Activated CD4-positive, CD25-positive, alpha-beta regulatory T cell treated with anti-CD3 and anti-CD28 coated beads, Interleukin-2, amount 50 U/mL, for 24 hours (primary cell): ENCODE measurements around the gene IL5.
"Not testable (repeated sequence)": the region's sequence is repeated elsewhere in the genome, so short reads cannot be mapped to it uniquely, and the experiment has no call there.

Source experiments
- ATAC-seq, 2 donors: fragments of 150-1000 bp; cut with Tn5 transposase; one replicate each; pipeline ENCODE4 v1.10.0; 2021; ENCODE audit warnings: mild to moderate bottlenecking in 1 of 2, moderate library complexity in 1 of 2

The IL5 gene

DNA sequence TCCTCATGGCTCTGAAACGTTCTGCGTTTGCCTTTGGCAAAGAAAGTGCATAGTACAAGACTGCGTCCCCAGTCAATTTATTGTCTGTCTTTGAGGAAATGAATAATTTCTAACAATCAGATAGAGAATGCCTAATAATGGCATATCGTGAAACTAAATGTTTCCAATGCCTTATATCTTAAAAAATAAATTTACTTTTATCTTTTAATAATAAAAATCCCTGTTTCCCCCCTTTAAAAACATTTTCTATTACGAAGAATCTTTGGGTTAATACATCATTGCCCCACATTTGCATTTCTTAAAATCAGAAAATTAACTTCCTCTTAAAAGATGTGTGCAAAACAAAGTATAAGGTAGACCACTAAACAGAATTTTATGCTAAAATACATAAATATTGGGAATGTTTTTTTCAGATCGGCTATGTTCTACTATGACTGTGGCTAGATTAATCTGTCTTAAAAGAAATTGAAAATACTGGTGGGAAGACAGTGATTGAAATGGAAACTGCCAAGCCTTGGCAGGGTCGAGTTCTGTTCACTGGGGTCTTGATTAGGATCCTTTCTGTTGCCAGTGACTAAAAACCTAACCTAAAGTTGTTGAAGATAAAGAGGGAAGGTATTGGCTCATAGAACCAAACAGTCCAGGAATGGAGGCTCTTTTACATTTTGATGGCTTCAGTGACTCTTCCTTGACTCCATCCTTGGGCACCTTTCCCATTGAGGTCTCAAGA lies at the start of gene IL5:
Gene IL5 (minus strand): TSS at position 51 of the 730 bp plus-strand sequence. CDS start 44 bp downstream, at position 7.
- ATAC-seq = no peak

DNA sequence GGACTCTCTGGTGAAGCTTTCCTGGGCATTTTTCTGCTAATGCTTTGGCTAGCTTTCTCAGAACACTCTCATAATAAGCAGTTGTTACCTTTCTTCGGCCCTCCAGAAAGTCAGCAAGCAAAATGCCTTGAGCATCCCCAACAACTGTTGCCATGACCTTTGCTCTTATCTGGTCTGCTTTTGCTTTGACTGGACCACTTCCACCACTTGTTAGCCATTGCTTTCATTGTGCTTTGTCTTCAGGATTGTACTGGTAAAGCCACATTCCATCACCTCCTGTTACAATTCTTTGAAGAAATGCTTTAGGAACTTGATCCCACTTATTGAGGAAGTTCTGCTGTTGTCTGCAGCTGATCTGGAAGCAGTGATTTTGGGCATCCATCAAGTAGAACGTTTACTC lies 49.2 kb upstream of the IL5 start:
- ATAC-seq = no peak

DNA sequence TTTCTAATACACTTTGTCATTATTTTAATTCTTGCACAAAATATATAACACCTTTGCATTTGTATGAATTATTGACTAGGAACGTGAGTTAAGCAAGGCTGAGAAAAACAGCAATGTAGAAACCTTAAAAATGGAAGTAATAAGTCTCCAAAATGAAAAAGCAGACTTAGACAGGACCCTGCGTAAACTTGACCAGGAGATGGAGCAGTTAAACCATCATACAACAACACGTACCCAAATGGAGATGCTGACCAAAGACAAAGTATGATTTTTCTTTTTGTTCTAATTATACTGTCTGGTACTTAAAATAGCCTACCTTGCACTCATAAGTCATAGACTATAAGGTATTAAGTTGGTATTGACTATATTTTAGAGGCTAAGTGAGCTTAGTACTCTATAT lies 47.8 kb upstream of the IL5 start:
- ATAC-seq = no peak

DNA sequence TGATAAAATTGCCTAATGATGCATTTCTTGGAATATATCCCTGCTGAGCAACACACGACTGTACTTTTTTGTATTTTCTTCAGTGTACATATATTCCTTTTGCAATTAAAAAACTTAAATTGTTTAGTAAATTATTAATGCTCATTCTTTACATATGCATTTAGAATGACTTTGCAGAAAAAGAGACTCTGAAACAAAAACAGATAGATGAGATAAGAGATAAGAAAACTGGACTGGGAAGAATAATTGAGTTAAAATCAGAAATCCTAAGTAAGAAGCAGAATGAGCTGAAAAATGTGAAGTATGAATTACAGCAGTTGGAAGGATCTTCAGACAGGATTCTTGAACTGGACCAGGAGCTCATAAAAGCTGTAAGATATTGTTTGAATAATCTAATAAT lies 46.1 kb upstream of the IL5 start:
- no peak for ATAC-seq

DNA sequence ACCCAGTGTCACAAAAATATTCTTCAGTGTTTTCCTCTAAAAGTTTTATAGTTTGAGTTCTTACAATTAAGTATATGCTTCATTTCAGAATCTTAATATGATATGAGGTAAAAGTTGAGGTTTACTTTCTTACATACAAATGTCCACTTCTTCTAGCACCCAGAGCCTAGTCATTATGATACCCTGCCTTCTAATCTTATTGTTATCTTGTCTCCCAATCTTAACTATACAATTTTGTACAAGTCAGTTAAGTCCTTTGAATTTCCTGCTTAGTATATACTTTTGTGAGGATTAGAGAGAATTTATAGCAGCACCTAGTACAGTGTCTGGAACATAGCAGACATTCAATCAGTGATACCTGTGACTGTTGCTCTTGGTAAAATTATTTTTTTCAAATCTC lies 42.7 kb upstream of the IL5 start:
- ATAC-seq = no peak

DNA sequence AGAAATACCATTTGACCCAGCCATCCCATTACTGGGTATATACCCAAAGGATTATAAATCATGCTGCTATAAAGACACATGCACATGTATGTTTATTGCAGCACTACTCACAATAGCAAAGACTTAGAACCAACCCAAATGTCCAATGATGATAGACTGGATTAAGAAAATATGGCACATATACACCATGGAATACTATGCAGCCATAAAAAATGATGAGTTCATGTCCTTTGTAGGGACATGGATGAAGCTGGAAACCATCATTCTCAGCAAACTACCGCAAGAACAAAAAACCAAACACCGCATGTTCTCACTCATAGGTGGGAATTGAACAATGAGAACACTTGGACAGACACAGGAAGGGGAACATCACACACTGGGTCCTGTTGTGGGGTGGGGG lies 41.2 kb upstream of the IL5 start:
- ATAC-seq = not testable (repeated sequence)

DNA sequence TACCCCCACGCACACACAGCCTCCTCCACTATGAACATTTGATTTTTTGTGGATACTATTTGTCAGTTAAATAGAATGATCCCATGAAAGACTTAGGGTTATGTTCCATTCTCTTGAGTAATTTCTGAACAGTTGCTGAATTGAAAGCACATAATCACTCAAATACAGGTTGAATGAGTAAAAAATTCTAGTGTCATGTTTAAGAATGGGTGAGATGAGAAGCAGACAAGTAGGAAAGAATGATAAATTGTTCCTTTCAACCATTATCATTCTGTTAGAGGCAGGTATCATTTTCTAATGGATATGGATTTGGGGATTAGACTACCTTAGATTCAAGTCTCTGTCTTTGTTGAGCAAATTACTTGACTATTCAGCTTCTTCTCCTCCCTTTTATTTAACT lies 32.8 kb upstream of the IL5 start:
- peak in 1 of 2 donors; percentile 20 for ATAC-seq

DNA sequence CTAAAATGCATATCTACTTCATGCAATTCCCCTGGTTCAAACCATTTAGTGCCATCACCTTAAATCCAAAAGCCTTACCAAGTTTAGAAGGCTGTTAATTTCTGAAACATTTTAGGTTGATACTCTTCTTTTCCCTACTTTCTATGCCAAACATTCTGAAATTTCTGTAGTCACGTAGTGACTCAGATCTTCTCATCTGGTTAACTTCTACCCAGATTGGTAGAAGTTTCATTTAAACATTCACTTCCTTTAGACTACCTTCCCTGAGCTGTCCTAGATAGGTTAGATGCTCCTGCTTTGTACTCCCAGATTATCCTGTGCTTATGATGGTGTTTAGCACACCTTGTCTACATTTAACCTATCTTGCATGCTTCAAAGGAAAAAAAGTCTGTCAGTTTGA lies 23.3 kb upstream of the IL5 start:
- ATAC-seq = no peak

DNA sequence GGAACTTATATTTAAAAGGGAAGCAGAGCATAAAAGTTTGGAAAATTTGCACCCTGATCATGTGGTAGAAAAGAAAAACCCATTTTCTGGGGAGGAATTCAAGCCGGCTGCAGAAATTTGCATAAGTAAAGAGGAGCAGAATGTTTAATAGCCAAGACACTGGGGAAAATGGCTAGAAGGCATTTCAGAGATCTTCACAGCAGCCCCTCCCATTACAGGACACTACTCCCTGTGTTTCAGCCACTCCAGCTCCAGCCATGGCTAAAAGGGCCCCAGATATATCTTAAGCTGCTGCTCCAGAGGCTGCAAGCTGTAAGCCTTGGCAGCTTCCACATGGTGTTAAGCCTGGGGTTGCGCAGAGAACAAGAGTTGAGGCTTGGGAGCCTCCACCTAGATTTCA lies 21.2 kb upstream of the IL5 start:
- not testable (repeated sequence) for ATAC-seq

DNA sequence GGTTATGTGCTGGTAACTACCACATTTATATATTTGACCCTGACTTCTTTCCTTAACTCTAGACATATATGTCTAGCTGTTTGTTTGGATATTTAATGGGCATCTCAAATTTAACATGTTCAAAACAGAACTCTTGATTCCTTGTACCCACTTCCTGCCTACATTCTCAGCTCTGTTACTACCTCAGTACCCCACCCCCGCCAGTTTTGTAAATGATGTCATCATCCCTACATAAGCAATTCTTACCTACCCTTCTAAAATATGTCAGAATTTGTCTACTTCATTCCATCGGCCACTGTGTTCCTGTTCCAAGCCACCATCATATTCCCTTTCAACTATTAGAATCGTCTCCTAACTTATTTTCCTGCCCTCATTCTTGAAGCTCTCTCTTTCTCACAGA lies 18.3 kb upstream of the IL5 start:
- no peak for ATAC-seq

DNA sequence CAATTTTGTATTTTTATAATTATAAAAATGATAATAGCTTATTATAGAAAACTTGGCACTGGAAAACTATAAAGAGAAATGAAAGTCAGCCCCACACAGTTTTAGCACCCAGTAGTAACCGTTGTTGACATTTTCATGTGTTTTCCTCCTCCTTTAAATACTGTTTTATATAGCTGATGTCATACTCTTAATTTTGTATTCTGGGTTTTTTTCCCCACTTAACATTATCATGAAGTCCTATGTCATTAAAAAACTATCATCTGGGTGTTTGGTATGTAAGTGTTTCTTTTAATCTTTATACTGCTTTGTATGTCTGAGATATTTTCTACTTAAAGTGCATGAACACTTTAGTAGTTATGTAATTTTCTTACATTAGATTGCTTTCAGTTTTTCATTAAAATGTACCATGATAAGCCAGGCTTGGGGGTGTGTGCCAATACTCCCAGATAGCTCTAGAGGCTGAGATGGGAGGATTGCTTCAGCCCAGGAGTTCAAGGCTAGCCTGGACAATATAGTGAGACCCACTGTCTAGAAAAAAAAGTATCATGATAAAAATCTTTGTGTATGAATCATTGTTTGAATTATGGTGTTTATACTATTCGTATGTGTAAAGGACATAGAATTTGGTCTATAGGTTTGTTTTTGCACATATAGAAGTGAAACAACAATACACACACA lies 16.2 kb upstream of the IL5 start:
- ATAC-seq = no peak

DNA sequence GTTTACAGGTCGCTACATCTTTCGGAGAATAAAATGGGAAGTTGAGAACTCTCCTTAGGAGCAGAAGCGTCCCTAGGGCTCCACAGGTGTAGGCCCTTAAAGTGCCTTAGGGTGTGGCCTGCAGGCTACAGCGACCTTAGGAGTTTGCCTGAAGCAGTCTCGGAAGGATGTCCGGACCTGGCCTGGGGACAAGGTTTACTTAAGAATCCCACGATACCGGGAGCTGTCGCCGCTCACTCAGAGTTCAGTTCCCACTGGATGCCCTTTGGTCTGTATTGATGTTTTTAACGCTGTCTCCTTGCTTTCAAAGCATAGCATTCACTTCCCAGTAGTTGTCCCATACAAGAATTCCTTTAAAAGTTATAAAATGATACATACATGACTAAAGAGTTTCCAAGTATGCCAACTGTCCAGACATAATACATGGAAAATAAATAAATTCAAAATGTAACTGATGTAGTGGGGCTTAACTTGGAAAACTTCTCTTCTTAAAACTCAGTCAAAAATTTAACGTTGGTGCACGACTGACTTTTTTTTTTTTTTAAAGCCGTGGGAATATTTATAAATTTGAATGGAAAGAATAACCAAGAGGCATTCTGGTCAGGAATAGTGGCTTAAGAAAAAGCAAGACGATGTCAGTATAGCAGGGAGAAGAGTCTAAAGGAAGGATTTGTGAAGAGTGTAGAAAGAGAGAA lies 14.3 kb upstream of the IL5 start:
- ATAC-seq = peak; percentile 24 to 45

DNA sequence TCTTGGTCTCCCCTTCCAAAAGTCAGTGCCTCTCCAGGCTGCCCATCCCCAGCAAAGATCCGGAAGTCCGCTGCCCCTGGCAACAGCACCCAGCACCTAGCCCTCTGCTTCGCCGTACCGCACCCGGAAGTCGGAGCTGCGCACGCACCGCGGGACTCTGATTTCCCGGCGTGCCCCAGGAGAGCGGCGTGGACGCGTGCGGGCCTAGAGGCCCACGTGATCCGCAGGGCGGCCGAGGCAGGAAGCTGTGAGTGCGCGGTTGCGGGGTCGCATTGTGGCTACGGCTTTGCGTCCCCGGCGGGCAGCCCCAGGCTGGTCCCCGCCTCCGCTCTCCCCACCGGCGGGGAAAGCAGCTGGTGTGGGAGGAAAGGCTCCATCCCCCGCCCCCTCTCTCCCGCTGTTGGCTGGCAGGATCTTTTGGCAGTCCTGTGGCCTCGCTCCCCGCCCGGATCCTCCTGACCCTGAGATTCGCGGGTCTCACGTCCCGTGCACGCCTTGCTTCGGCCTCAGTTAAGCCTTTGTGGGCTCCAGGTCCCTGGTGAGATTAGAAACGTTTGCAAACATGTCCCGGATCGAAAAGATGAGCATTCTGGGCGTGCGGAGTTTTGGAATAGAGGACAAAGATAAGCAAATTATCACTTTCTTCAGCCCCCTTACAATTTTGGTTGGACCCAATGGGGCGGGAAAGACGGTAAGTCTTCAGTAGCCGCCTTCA lies 13.6 kb upstream of the IL5 start, which contains the start of gene RAD50:
Gene RAD50 (plus strand): TSS at position 215 of the 715 bp plus-strand sequence. CDS start 348 bp downstream, at position 563.
- ATAC-seq = peak; percentile 99

DNA sequence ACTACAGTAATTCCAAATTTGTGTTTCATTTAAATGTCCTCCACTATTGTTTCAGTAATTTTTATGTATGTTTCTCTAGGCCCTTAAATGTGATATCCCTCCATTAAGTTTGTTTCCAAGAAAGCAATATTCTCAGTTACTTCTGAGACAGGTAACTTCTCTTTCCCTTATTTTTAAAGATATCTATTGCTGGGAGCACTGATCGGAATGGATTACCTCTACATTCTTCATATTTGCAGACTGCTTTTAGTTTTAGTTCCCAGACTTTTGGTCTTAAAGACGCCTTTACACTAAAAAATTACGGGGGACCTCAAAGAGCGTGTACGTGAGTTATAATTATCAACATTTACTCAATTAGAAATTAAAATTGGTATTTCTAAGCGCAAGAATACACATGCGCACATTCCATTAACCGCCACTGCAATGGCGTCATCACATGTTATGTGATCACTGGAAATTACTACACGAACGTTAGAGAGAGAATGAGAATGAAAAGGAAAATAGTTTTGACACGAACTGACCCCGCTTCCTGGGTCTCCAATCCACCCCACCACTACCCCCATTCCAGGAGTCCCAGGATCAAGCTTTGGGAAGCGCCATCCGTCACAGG lies 12.9 kb upstream of the IL5 start:
- peak in 1 of 2 donors; percentile 2 for ATAC-seq

DNA sequence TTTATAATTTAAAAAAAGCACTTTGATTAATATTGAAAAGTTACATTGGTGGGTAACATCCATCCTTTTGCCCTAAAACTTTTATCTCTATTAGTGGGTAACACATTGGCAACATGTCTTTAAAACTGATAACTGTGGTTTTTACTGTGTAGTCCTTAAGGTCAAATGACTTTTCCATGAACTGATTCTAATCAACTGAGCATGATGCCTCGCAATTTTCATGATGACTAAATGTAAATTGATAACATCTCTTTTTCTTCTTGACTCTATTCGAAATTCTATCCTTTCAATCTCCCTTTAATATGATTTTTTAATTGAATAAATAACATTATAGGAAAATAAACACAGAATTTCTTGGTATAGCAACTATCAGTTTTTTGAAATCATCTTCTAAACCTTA lies 6.3 kb upstream of the IL5 start:
- no peak for ATAC-seq

DNA sequence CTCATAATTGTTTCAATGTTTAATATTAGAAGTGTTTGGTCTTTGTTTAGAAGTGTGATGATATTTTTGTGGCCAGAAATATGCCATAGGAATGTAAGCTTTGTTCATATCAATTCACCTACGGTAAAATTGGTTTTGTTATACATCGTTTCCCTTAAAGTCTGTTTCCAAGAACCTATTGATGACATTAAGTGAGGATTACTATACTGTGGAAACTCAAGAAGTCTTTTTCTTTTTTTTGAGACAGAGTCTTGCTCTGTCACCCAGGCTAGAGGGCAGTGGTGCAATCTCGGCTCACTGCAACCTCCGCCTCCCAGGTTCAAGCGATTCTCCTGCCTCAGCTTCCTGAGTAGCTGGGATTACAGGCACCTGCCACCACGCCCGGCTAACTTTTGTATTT lies 5.5 kb upstream of the IL5 start:
- not testable (repeated sequence) for ATAC-seq

DNA sequence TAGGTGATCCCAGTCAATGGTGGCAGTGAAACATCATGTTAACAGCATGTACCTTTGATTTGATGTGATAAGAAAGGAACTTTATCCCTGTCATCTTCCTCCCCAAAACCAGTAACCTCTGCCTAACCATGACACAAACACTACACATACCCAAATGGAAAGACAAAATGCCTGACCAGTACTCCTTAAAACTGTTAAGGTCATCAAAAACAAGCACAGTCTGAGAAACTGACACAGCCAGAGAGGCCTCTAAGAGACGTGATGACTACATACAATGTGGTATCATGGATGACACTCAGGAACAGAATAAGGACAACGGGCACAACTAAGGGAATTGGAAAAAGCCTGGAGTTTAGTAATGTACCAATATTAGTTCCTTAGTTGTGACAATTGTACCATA lies 3.9 kb upstream of the IL5 start:
- no peak for ATAC-seq

DNA sequence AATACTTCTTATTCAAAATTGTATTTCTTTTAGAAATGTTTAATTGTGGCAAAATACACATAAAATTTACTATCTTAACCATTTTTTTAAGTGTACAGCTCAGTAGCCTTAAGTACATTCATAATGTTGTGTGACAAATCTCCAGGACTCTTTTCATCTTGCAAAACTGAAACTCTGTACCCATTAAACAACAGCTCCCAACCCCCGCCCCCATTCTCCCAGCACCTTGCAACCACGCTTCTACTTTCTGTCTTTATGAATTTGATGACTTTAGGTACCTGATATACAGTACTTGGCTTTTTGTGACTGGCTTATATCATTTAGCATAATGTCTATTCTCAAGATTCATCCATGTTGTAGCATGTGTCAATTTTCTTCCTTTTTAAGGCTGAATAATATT lies 2.8 kb upstream of the IL5 start:
- ATAC-seq = peak; percentile 21 to 55

DNA sequence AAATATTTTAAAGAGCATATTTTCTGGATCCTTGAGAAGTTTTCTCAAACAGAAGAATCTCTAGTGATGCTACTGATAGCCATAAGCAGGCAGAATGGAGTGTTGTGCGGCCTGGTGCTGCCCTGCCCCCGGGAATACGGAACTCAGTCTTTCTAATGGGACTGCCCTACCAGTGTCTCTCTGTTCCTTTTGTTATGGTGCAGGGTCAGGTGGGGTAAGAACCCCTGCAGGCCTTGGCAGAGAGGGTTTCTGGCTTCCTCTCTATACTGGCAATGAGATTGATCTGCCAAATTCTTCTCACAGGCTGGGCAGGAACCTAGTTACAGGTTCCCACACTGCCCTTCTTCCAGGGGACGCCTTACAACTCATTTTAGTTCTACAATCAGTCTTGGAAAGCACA lies 2.6 kb downstream of the IL5 start:
- ATAC-seq = no peak

DNA sequence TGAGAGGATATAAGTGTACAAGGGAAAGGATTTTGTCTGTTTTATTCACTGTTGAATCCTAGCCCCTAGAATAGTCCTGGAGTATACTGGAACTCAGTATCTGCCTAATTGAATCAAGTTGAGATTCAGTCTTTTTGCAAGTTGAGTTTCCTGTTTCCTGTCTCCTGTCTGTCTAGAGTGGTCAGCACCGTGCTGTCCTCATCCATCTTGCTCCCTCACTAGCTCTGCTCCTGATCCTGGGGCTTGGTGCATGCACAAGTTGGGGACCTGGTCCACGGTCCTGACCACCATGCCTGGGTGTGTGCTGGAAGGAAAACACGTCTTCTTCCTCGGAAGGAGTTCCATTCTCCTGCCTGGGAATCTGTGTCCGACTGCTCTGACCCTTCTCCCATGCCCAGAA lies 3.2 kb downstream of the IL5 start:
- no peak for ATAC-seq

DNA sequence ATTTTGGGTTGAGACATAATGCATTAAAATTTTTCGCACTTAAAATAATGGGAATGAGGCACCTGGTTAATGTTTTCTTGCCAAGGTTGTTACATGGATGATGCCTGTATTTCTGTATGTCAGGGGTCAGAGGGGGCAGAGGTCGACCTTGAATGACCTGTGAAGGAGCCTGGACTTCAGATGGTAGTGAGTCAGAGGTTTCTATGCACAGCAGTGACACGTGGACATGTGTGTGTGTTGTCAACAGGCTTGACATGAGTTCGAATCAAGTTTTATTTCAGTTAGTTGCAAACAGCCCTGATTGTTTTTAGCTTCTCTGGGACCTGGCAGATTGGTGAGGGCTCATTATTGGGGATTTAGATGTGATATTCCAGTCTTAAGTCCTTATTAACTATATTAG lies 3.6 kb downstream of the IL5 start:
- ATAC-seq = no peak

DNA sequence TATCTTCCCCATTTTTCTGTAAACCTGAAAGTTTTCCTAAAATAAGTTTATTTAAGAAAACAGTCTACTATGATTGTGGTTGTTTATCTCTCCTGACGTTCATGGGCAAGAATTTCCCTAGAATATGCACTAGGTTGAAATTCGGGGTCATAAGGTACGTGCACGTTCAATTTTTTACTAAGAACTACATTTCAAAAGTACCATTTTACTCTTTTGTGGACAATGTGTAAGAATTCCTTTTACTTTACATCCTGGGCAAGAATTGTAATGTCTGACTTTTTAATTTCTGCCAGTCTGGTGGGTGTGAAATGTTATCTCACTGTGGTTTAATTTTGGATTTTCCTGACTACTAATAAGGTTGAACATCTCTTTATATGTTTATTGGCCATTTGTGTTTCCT lies 12.4 kb downstream of the IL5 start:
- peak in 1 of 2 donors; percentile 19 for ATAC-seq
